ENCODE data around the gene ITGAE.

DNA sequence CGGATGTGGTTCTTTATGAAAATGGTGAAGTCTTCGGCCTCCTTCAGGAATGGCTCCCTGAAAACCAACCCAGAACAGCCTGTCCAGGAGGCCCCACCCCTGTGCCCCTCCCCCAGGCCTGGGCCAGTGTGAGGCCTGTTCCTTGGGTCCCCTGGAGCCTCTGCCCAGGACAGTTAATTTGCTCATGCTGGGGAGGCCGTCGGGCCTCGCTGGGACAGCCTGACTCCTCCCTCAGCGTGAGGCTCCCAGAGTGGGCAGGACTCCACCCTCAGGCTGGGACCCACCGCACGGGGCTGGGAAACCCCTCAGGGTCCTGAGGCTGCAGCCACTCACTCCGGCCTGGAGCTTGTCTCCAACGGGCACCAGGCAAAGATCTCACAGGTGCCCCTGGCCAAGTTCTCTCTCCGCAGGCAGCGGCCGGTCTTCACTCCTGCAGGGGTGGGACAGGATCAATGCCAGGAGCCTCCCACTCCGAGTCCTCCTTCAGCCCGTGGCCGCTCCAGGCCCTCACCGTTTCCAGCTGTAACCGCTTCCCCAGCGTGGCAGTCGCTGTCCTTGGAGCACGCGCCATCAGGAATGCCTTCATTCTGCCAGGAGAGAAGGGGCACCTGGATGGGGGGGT, 110.8 kb downstream of the ITGAE start:
- TF ChIP-seq CREB1 (CRISPR knock-in tag; IDR thresholded peaks at IDR 0.05; ENCODE audit: low read depth) (no peak), EZH2 (IDR thresholded peaks at IDR 0.05; ENCODE audit: low read depth, unreplicated experiment) (no peak), EZH2phosphoT487 (IDR thresholded peaks at IDR 0.05; ENCODE audit: unreplicated experiment) (no peak), JUNB (IDR thresholded peaks at IDR 0.05; ENCODE audit: unreplicated experiment) (no peak), POLR2AphosphoS5 (IDR thresholded peaks at IDR 0.05; ENCODE audit: low read depth) (no peak), ZNF114 (CRISPR knock-in tag; IDR thresholded peaks at IDR 0.05) (no peak), ZNF331 (CRISPR knock-in tag; IDR thresholded peaks at IDR 0.05; ENCODE audit: low read depth) (no peak)
- TF ChIP-seq, protein P1, sequence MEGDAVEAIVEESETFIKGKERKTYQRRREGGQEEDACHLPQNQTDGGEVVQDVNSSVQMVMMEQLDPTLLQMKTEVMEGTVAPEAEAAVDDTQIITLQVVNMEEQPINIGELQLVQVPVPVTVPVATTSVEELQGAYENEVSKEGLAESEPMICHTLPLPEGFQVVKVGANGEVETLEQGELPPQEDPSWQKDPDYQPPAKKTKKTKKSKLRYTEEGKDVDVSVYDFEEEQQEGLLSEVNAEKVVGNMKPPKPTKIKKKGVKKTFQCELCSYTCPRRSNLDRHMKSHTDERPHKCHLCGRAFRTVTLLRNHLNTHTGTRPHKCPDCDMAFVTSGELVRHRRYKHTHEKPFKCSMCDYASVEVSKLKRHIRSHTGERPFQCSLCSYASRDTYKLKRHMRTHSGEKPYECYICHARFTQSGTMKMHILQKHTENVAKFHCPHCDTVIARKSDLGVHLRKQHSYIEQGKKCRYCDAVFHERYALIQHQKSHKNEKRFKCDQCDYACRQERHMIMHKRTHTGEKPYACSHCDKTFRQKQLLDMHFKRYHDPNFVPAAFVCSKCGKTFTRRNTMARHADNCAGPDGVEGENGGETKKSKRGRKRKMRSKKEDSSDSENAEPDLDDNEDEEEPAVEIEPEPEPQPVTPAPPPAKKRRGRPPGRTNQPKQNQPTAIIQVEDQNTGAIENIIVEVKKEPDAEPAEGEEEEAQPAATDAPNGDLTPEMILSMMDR (conservative IDR thresholded peaks at IDR 0.05; ENCODE audit: low read depth in 2 of 2) = no peak
- TF ChIP-seq, protein P2, sequence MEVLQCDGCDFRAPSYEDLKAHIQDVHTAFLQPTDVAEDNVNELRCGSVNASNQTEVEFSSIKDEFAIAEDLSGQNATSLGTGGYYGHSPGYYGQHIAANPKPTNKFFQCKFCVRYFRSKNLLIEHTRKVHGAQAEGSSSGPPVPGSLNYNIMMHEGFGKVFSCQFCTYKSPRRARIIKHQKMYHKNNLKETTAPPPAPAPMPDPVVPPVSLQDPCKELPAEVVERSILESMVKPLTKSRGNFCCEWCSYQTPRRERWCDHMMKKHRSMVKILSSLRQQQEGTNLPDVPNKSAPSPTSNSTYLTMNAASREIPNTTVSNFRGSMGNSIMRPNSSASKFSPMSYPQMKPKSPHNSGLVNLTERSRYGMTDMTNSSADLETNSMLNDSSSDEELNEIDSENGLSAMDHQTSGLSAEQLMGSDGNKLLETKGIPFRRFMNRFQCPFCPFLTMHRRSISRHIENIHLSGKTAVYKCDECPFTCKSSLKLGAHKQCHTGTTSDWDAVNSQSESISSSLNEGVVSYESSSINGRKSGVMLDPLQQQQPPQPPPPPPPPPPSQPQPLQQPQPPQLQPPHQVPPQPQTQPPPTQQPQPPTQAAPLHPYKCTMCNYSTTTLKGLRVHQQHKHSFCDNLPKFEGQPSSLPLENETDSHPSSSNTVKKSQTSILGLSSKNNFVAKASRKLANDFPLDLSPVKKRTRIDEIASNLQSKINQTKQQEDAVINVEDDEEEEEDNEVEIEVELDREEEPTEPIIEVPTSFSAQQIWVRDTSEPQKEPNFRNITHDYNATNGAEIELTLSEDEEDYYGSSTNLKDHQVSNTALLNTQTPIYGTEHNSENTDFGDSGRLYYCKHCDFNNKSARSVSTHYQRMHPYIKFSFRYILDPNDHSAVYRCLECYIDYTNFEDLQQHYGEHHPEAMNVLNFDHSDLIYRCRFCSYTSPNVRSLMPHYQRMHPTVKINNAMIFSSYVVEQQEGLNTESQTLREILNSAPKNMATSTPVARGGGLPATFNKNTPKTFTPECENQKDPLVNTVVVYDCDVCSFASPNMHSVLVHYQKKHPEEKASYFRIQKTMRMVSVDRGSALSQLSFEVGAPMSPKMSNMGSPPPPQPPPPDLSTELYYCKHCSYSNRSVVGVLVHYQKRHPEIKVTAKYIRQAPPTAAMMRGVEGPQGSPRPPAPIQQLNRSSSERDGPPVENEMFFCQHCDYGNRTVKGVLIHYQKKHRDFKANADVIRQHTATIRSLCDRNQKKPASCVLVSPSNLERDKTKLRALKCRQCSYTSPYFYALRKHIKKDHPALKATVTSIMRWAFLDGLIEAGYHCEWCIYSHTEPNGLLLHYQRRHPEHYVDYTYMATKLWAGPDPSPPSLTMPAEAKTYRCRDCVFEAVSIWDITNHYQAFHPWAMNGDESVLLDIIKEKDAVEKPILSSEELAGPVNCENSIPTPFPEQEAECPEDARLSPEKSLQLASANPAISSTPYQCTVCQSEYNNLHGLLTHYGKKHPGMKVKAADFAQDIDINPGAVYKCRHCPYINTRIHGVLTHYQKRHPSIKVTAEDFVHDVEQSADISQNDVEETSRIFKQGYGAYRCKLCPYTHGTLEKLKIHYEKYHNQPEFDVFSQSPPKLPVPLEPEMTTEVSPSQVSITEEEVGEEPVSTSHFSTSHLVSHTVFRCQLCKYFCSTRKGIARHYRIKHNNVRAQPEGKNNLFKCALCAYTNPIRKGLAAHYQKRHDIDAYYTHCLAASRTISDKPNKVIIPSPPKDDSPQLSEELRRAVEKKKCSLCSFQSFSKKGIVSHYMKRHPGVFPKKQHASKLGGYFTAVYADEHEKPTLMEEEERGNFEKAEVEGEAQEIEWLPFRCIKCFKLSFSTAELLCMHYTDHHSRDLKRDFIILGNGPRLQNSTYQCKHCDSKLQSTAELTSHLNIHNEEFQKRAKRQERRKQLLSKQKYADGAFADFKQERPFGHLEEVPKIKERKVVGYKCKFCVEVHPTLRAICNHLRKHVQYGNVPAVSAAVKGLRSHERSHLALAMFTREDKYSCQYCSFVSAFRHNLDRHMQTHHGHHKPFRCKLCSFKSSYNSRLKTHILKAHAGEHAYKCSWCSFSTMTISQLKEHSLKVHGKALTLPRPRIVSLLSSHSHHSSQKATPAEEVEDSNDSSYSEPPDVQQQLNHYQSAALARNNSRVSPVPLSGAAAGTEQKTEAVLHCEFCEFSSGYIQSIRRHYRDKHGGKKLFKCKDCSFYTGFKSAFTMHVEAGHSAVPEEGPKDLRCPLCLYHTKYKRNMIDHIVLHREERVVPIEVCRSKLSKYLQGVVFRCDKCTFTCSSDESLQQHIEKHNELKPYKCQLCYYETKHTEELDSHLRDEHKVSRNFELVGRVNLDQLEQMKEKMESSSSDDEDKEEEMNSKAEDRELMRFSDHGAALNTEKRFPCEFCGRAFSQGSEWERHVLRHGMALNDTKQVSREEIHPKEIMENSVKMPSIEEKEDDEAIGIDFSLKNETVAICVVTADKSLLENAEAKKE (CRISPR knock-in tag; IDR thresholded peaks at IDR 0.05) = no peak
- TF ChIP-seq, protein P3, sequence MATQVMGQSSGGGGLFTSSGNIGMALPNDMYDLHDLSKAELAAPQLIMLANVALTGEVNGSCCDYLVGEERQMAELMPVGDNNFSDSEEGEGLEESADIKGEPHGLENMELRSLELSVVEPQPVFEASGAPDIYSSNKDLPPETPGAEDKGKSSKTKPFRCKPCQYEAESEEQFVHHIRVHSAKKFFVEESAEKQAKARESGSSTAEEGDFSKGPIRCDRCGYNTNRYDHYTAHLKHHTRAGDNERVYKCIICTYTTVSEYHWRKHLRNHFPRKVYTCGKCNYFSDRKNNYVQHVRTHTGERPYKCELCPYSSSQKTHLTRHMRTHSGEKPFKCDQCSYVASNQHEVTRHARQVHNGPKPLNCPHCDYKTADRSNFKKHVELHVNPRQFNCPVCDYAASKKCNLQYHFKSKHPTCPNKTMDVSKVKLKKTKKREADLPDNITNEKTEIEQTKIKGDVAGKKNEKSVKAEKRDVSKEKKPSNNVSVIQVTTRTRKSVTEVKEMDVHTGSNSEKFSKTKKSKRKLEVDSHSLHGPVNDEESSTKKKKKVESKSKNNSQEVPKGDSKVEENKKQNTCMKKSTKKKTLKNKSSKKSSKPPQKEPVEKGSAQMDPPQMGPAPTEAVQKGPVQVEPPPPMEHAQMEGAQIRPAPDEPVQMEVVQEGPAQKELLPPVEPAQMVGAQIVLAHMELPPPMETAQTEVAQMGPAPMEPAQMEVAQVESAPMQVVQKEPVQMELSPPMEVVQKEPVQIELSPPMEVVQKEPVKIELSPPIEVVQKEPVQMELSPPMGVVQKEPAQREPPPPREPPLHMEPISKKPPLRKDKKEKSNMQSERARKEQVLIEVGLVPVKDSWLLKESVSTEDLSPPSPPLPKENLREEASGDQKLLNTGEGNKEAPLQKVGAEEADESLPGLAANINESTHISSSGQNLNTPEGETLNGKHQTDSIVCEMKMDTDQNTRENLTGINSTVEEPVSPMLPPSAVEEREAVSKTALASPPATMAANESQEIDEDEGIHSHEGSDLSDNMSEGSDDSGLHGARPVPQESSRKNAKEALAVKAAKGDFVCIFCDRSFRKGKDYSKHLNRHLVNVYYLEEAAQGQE (IDR thresholded peaks at IDR 0.05; ENCODE audit: unreplicated experiment) = no peak
- TF ChIP-seq, protein P4, sequence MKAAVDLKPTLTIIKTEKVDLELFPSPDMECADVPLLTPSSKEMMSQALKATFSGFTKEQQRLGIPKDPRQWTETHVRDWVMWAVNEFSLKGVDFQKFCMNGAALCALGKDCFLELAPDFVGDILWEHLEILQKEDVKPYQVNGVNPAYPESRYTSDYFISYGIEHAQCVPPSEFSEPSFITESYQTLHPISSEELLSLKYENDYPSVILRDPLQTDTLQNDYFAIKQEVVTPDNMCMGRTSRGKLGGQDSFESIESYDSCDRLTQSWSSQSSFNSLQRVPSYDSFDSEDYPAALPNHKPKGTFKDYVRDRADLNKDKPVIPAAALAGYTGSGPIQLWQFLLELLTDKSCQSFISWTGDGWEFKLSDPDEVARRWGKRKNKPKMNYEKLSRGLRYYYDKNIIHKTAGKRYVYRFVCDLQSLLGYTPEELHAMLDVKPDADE (IDR thresholded peaks at IDR 0.05) = no peak

Measured in GM23338 (cell line).